ENCODE results near the gene CPNE2. TPM values are rescaled to one million over a fixed set of nuclear protein-coding genes. Genes with fewer than 3 reads are reported as not detected.
"Not testable (repeated sequence)": the region's sequence is repeated elsewhere in the genome, so short reads cannot be mapped to it uniquely, and the experiment has no call there.

Gene CPNE2
- total RNA-seq, 4 donors from 2014 or later = 21.6 to 43.0 (median 34.9) TPM

- intact Hi-C loops (cut with DNase I) = loop anchor here (5.0 to 10.0 kb wide), 2 partner anchors 56 to 349 kb away; partner anchors contain the start of gene CCDC102A
- Histone ChIP-seq H3K36me3 (no peaks in the 10 kb centered on the region), H3K4me3 (peak within 1 kb of the TSS; percentile 86 to 99 (median 94)), H3K9me3 (no peaks in the 10 kb centered on the region), H3K4me1 (peaks cover 27 to 55% (median 42%) of the 10 kb centered on the region in 4 donors), H3K27me3 (no peaks in the 10 kb centered on the region), H3K27ac (replicated peaks in 1 of 4) (peak within 1 kb of the TSS; percentile 96 to 98 (median 97))
- WGBS = 1% methylated on average over 21 of the region's 64 CpGs
- TF ChIP-seq POLR2AphosphoS5 (IDR thresholded peaks at IDR 0.05) (peak; percentile 82 to 93), POLR2A (IDR thresholded peaks at IDR 0.05; ENCODE audit: low read depth) (peak; percentile 34), EP300 (IDR thresholded peaks at IDR 0.05) (no peak)
- DNase-seq (ENCODE audit: extremely low spot score) = peak; percentile 100
These were observed 93.8 kb downstream of the CPNE2 start, which contains the start of the genes PSME3IP1 and RSPRY1 for GRCh38 chr16:57185945-57186871. Gene PSME3IP1, minus strand, starts transcription at chr16:57186039. Its CDS starts 12,185 bp downstream, at chr16:57173854. Gene RSPRY1, plus strand, starts transcription at chr16:57186329. Its CDS starts 18,330 bp downstream, at chr16:57204659.

DNA sequence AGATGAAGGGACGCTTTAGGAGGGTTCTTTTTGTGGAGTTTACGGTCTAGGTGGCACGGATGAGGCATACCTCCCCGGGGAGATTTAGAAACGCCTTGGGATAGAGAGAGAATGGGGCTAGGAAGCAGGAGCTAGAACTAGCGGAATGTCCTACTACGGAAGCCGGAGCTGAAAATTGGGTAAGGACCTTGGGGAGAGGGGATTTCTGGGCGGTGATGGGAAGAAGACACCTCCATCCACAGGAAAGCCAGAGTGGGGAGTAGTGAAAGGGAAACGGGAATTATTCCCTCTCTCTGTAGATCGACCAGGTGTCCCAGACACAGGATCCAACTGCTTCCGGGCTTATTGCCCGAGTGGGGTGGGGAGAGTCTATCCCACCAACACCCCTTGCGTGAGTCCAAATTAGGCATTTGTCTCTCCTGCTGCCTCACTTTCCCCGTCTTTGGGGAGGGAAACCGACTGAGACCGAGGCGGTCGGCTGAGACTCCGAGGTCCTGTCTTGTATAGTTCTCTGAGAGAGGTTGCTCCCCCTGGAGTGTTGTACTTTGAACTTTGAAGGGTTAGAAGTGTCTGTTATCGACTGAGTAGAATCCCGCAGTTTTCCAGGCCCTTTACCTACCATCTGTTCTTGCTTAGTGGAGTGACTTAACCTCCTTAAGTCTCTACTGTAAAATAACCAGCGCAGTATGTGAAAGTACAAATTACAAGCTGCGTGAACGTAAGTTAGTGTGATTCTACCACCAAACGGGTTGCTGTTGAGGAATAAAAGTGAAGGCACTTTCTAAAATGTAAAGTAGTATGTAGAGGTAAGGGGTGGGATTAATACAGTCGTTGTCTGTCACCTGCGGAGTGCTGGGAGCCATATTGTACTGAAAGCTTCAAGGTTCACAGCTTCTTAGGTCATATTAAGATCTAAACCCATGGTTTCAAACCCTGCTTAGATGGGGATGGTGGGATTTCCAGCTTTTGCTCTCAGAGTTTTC lies 94.8 kb downstream of the CPNE2 start:
- WGBS = 3% methylated on average over 26 of the region's 28 CpGs
- Histone ChIP-seq H3K27ac (replicated peaks in 1 of 4) (peak overlapping the region; percentile 96 to 98 (median 96)), H3K9me3 (no peaks in the 10 kb centered on the region), H3K36me3 (no peaks in the 10 kb centered on the region), H3K4me1 (peaks cover 32 to 64% (median 51%) of the 10 kb centered on the region in 4 donors), H3K27me3 (no peaks in the 10 kb centered on the region), H3K4me3 (peak overlapping the region; percentile 86 to 99 (median 94))
- DNase-seq (ENCODE audit: extremely low spot score) = no peak
- TF ChIP-seq POLR2AphosphoS5 (IDR thresholded peaks at IDR 0.05) (peak; percentile 23 to 42), CTCF (IDR thresholded peaks at IDR 0.05) (no peak)
- intact Hi-C loops (cut with DNase I) = loop anchor here (5.0 to 10.0 kb wide), 2 partner anchors 55 to 348 kb away; partner anchors contain the start of gene CCDC102A

DNA sequence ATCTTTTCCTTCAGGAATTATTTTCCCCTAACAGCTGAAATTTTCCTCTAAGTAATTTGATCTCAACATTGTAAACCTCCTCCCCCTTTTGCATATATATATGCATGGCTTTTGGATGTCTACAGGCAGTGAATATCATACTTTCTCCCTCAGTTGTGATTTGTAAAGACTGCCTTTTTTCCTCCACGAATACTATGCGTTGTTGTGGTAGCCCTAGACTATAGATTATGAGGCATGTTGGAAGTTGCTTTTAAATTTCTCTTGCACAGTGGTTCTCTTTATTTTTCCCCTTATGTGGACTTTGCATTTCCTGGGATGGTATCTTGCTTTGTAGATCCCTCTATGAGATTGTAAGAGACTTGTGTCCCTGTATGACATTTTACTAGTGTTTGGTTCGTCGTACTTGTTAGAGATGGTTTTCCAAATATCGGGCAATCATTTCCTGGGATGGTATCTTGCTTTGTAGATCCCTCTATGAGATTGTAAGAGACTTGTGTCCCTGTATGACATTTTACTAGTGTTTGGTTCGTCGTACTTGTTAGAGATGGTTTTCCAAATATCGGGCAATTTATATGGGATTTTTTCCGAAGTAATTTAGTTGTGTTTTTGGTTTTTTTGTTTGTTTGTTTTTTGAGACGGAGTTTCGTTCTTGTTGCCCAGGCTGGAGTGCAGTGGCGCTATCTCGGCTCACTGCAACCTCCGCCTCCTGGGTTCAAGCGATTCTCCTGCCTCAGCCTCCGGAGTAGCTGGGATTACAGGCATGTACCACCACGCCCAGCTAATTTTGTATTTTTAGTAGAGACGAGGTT lies 95.7 kb downstream of the CPNE2 start:
- H3K27ac ChIP-seq (replicated peaks in 1 of 4) = peak overlapping the region; percentile 96 to 98 (median 96)
- not testable (repeated sequence) for DNase-seq (ENCODE audit: extremely low spot score); H3K36me3 ChIP-seq; H3K9me3 ChIP-seq; H3K27me3 ChIP-seq
- intact Hi-C loops (cut with DNase I) = loop anchor here (5.0 to 10.0 kb wide), 2 partner anchors 54 to 347 kb away; partner anchors contain the start of gene CCDC102A
- 82% methylated on average over 18 of the region's 18 CpGs for WGBS
- H3K4me1 ChIP-seq = peaks cover 32 to 68% (median 55%) of the 10 kb centered on the region in 4 donors
- H3K4me3 ChIP-seq = peak overlapping the region; percentile 86 to 99 (median 94)

- 96% methylated on average over 9 of the region's 9 CpGs for WGBS
- Histone ChIP-seq H3K27me3 (no peaks in the 10 kb centered on the region), H3K4me3 (no peak overlapping the region), H3K4me1 (peaks cover 32 to 71% (median 61%) of the 10 kb centered on the region in 4 donors), H3K27ac (replicated peaks in 1 of 4) (peak overlapping the region in 1 of 4 donors; percentile 96), H3K36me3 (no peaks in the 10 kb centered on the region), H3K9me3 (no peaks in the 10 kb centered on the region)
- no peak for DNase-seq (ENCODE audit: extremely low spot score)
- intact Hi-C loops (cut with DNase I) = loop anchor here (5.0 to 10.0 kb wide), 2 partner anchors 54 to 346 kb away; partner anchors contain the start of gene CCDC102A
- no peak for TF ChIP-seq POLR2AphosphoS5 (IDR thresholded peaks at IDR 0.05)
- no peak for TF ChIP-seq POLR2A (IDR thresholded peaks at IDR 0.05; ENCODE audit: low read depth)
- no peak for TF ChIP-seq EP300 (IDR thresholded peaks at IDR 0.05)
- TF ChIP-seq CTCF (IDR thresholded peaks at IDR 0.05) = no peak
These were observed 96.3 kb downstream of the CPNE2 start for GRCh38 chr16:57188711-57189002.

- not testable (repeated sequence) for H3K27me3 ChIP-seq; H3K4me3 ChIP-seq; H3K36me3 ChIP-seq; H3K9me3 ChIP-seq; DNase-seq (ENCODE audit: extremely low spot score)
- peak overlapping the region in 1 of 4 donors; percentile 2 for H3K27ac ChIP-seq (replicated peaks in 1 of 4)
- intact Hi-C loops (cut with DNase I) = loop anchor here (5.0 to 10.0 kb wide), 2 partner anchors 53 to 345 kb away; partner anchors contain the start of gene CCDC102A
- peaks cover 39 to 75% (median 66%) of the 10 kb centered on the region in 4 donors for H3K4me1 ChIP-seq
- WGBS = 99% methylated on average over 4 of the region's 4 CpGs
These were observed 97.1 kb downstream of the CPNE2 start for GRCh38 chr16:57189527-57189926.
